Stimulated activated naive CD4-positive, alpha-beta T cell (primary cell): ENCODE measurements around the gene INMT.
A peak's percentile ranks its signal among the peaks of the same experiment; 100 is the strongest.

Source experiments
- DNase-seq, 6 experiments: peaks; one replicate each; lab custom pipeline; 2025; lab: John Stamatoyannopoulos, UW

Gene INMT

GRCh38 chr7:30788640-30789333, 36.9 kb downstream of the INMT start:
- no peak for DNase-seq

GRCh38 chr7:30789334-30789711, 37.4 kb downstream of the INMT start:
- no peak for DNase-seq

- DNase-seq = no peak
These were observed 38.4 kb downstream of the INMT start for GRCh38 chr7:30790356-30790755.

GRCh38 chr7:30791114-30791513, 39.2 kb downstream of the INMT start:
- DNase-seq = no peak

- DNase-seq = no peak
These were observed 43.4 kb downstream of the INMT start for GRCh38 chr7:30795161-30795948.

GRCh38 chr7:30796105-30796869, 44.4 kb downstream of the INMT start:
- no peak for DNase-seq

- DNase-seq = no peak
These were observed 45.5 kb downstream of the INMT start for GRCh38 chr7:30797176-30798040.

- no peak for DNase-seq
These were observed 47.5 kb downstream of the INMT start for GRCh38 chr7:30799206-30799975.

- DNase-seq = no peak
These were observed 48.2 kb downstream of the INMT start for GRCh38 chr7:30799976-30800661.

- DNase-seq = peak in 3 of 6 experiments; percentile 3 to 60 (median 37)
These were observed 48.9 kb downstream of the INMT start for GRCh38 chr7:30800785-30801252.

- DNase-seq = no peak
These were observed 50.9 kb downstream of the INMT start for GRCh38 chr7:30802812-30803211.

GRCh38 chr7:30804078-30804661, 52.2 kb downstream of the INMT start:
- DNase-seq = no peak

- no peak for DNase-seq
These were observed 53.3 kb downstream of the INMT start for GRCh38 chr7:30805081-30805691.

- no peak for DNase-seq
These were observed 54.0 kb downstream of the INMT start for GRCh38 chr7:30805931-30806330.
